Lung (tissue), 12 donors: Measurements from ENCODE around the gene SLC25A44. TPM values are rescaled to one million over a fixed set of nuclear protein-coding genes. Genes with fewer than 3 reads are reported as not detected.

Experiments used
- ATAC-seq: fragments of 200-7000 bp; cut with Tn5 transposase; one replicate; pipeline ENCODE4 v1.9.1; 2020; ENCODE audit warnings: moderate number of reproducible peaks; ENCODE audit not compliant: insufficient read depth, low FRiP score
- DNase-seq, 3 donors: peaks; one replicate each; pipeline ENCODE4 v3.0.0-alpha.2; 2013 to 2017
- H3K27ac ChIP-seq, 2 donors: one replicate each; pipeline ENCODE4 v1.5.1; 2013; ENCODE audit warnings: mild to moderate bottlenecking in 2 of 2, moderate library complexity in 2 of 2, control low read depth in 1 of 2, inconsistent platforms in 1 of 2, low read depth in 1 of 2, low read length in 1 of 2
- H3K27me3 ChIP-seq, 3 donors: one replicate each; pipeline ENCODE4 v1.5.1; 2013; ENCODE audit warnings: low read length in 2 of 3; ENCODE audit not compliant: control insufficient read depth in 3 of 3, insufficient read depth in 3 of 3
- H3K36me3 ChIP-seq, 4 donors: one replicate each; pipeline ENCODE4 v1.5.1; 2013; ENCODE audit warnings: low read length in 4 of 4, mild to moderate bottlenecking in 1 of 4, moderate library complexity in 1 of 4; ENCODE audit not compliant: control insufficient read depth in 4 of 4, insufficient read depth in 4 of 4
- H3K4me1 ChIP-seq, 5 donors: one replicate each; pipeline ENCODE4 v1.5.1; 2013; ENCODE audit warnings: low read length in 5 of 5, mild to moderate bottlenecking in 2 of 5, moderate library complexity in 1 of 5; ENCODE audit not compliant: control insufficient read depth in 5 of 5, insufficient read depth in 5 of 5
- H3K4me3 ChIP-seq: one replicate; pipeline ENCODE4 v1.5.1; 2013; ENCODE audit warnings: mild to moderate bottlenecking, control low read depth, moderate library complexity
- H3K9ac ChIP-seq, 2 donors: one replicate each; pipeline ENCODE4 v1.5.1; 2013; ENCODE audit warnings: low read length in 2 of 2, control low read depth in 1 of 2; ENCODE audit not compliant: insufficient read depth in 1 of 2
- H3K9me3 ChIP-seq, 4 donors: one replicate each; pipeline ENCODE4 v1.5.1; 2013; ENCODE audit warnings: low read length in 3 of 4, mild to moderate bottlenecking in 1 of 4, moderate library complexity in 1 of 4; ENCODE audit not compliant: control insufficient read depth in 4 of 4, insufficient read depth in 3 of 4
- CTCF ChIP-seq: IDR thresholded peaks from 2 replicates; pipeline ENCODE4 v1.5.1; 2012; ENCODE audit warnings: mild to moderate bottlenecking; ENCODE audit errors: control extremely low read depth, extremely low read depth
- WGBS, 2 donors: extraction: QIAGEN DNeasy Blood & Tissue Kit; methylation state at CpG; one replicate each; pipeline ENCODE4 v1.1.7; 2013; 5-methylcytosine and 5-hydroxymethylcytosine counted together
- polyA plus RNA-seq, 2 donors: library from polyadenylated mRNA; stranded (reverse); fragments of 200-250 nt; gene quantifications; one replicate each; pipeline ENCODE4 v1.2.1, GENCODE V29; 2013
- total RNA-seq, 2 donors: library from RNA; depleted of rRNA in 1 of 2; stranded (reverse); fragments of >200 nt in 1 of 2; gene quantifications; one replicate each; pipeline ENCODE4 v1.2.1, GENCODE V29; 2014 to 2021
- donor health status: control.
- donor health status: control.
- donor health status: Bipolar disorder and iron deficiency.
- donor health status: healthy.
- donor health status: DM: yes; HTN: yes; CAD: no.

SLC25A44 gene
- total and polyA plus RNA-seq, 4 donors = 8.0 to 28.4 (median 16.5) TPM

GRCh38 chr1:156152628-156153027 is 41.3 kb upstream of the SLC25A44 start:
- ATAC-seq = no peak
- no peak for DNase-seq
- Histone ChIP-seq H3K27ac (no peak overlapping the region), H3K27me3 (peaks cover 0 to 16% (median 9%) of the 10 kb centered on the region in 3 donors), H3K4me1 (no peaks in the 10 kb centered on the region), H3K4me3 (no peak overlapping the region), H3K9me3 (no peaks in the 10 kb centered on the region), H3K36me3 (peaks cover 0 to 1% (median 0%) of the 10 kb centered on the region in 4 donors), H3K9ac (no peak overlapping the region)
- TF ChIP-seq CTCF = no peak
- 53 to 74% methylated on average over 5 of the region's 5 CpGs for WGBS, 2 donors

GRCh38 chr1:156153362-156153761 is 40.5 kb upstream of the SLC25A44 start, which contains the start of gene SEMA4A:
TSS of gene SEMA4A (plus strand) at chr1:156153585. CDS start at chr1:156154579, 994 bp downstream.
- 60 to 77% methylated on average over 10 of the region's 10 CpGs for WGBS, 2 donors
- H3K9me3 ChIP-seq = no peaks in the 10 kb centered on the region
- DNase-seq = peak; percentile 70 to 86 (median 80)
- peaks cover 0 to 16% (median 9%) of the 10 kb centered on the region in 3 donors for H3K27me3 ChIP-seq
- ATAC-seq = no peak
- no peak within 1 kb of the TSS for H3K9ac ChIP-seq
- TF ChIP-seq CTCF = no peak
- peaks cover 0 to 1% (median 0%) of the 10 kb centered on the region in 4 donors for H3K36me3 ChIP-seq
- no peak within 1 kb of the TSS for H3K4me3 ChIP-seq
- H3K27ac ChIP-seq = peak within 1 kb of the TSS in 1 of 2 donors; percentile 75
- H3K4me1 ChIP-seq = no peaks in the 10 kb centered on the region

GRCh38 chr1:156154317-156154749 is 39.6 kb upstream of the SLC25A44 start:
- Histone ChIP-seq H3K4me1 (no peaks in the 10 kb centered on the region), H3K36me3 (peaks cover 0 to 1% (median 0%) of the 10 kb centered on the region in 4 donors), H3K9me3 (no peaks in the 10 kb centered on the region), H3K9ac (no peak overlapping the region), H3K27ac (peak overlapping the region in 1 of 2 donors; percentile 75), H3K27me3 (peaks cover 0 to 16% (median 9%) of the 10 kb centered on the region in 3 donors), H3K4me3 (no peak overlapping the region)
- no peak for TF ChIP-seq CTCF
- DNase-seq (no peak), ATAC-seq (peak; percentile 55)
- WGBS, 2 donors = 35 to 52% methylated on average over 11 of the region's 11 CpGs
